ENCODE data around the gene SPINK6.

Gene SPINK6

GRCh38 chr5:148224117-148224742, 21.4 kb downstream of the SPINK6 start:
- no peak for TF ChIP-seq CTCF (IDR thresholded peaks at IDR 0.05; ENCODE audit: low read depth, low read length)
- DNase-seq (ENCODE audit: extremely low read depth, low read depth) = no peak

- no peak for TF ChIP-seq CTCF (IDR thresholded peaks at IDR 0.05; ENCODE audit: low read depth, low read length)
- no peak for DNase-seq (ENCODE audit: extremely low read depth, low read depth)
Measured at GRCh38 chr5:148228392-148228984, 25.6 kb downstream of the SPINK6 start.

- TF ChIP-seq CTCF (IDR thresholded peaks at IDR 0.05; ENCODE audit: low read depth, low read length) = no peak
- no peak for DNase-seq (ENCODE audit: extremely low read depth, low read depth)
Measured at GRCh38 chr5:148229840-148230239, 27.0 kb downstream of the SPINK6 start.

- TF ChIP-seq CTCF (IDR thresholded peaks at IDR 0.05; ENCODE audit: low read depth, low read length) = no peak
- no peak for DNase-seq (ENCODE audit: extremely low read depth, low read depth)
Measured at GRCh38 chr5:148230240-148230639, 27.4 kb downstream of the SPINK6 start.

- TF ChIP-seq CTCF (IDR thresholded peaks at IDR 0.05; ENCODE audit: low read depth, low read length) = no peak
- no peak for DNase-seq (ENCODE audit: extremely low read depth, low read depth)
Measured at GRCh38 chr5:148237785-148238417, 35.1 kb downstream of the SPINK6 start.

- TF ChIP-seq CTCF (IDR thresholded peaks at IDR 0.05; ENCODE audit: low read depth, low read length) = no peak
- no peak for DNase-seq (ENCODE audit: extremely low read depth, low read depth)
Measured at GRCh38 chr5:148238418-148238794, 35.6 kb downstream of the SPINK6 start, which contains the start of gene MARCOL. TSS of gene MARCOL (plus strand) at chr5:148238525. CDS start at chr5:148238598, 73 bp downstream.

- DNase-seq (ENCODE audit: extremely low read depth, low read depth) = no peak
- TF ChIP-seq CTCF (IDR thresholded peaks at IDR 0.05; ENCODE audit: low read depth, low read length) = no peak
Measured at GRCh38 chr5:148248894-148249293, 46.1 kb downstream of the SPINK6 start.
